HG03159 (cell line): ENCODE data around the gene PYCR2.

ENCODE experiments used
- ATAC-seq: cut with Tn5 transposase; IDR thresholded peaks from one replicate; pipeline ENCODE4 v1.9.1; 2021; ENCODE audit warnings: mild to moderate bottlenecking, moderate library complexity; ENCODE audit not compliant: unreplicated experiment

PYCR2 gene

GRCh38 chr1:225921734-225922709 is 2.0 kb downstream of the PYCR2 start:
- ATAC-seq: no peak

- ATAC-seq: no peak
Measured at GRCh38 chr1:225919906-225920305, 4.1 kb downstream of the PYCR2 start.

GRCh38 chr1:225918280-225918679 is 5.8 kb downstream of the PYCR2 start:
- ATAC-seq: no peak

- ATAC-seq: no peak
Measured at GRCh38 chr1:225917536-225917935, 6.5 kb downstream of the PYCR2 start.

GRCh38 chr1:225917101-225917500 is 6.9 kb downstream of the PYCR2 start:
- no peak for ATAC-seq

GRCh38 chr1:225915538-225915991 is 8.5 kb downstream of the PYCR2 start:
- ATAC-seq: no peak

- no peak for ATAC-seq
Measured at GRCh38 chr1:225914947-225915346, 9.1 kb downstream of the PYCR2 start.

GRCh38 chr1:225914391-225914790 is 9.7 kb downstream of the PYCR2 start:
- no peak for ATAC-seq

- no peak for ATAC-seq
Measured at GRCh38 chr1:225911191-225912130, 12.6 kb downstream of the PYCR2 start.

GRCh38 chr1:225909477-225909876 is 14.6 kb downstream of the PYCR2 start:
- no peak for ATAC-seq

- ATAC-seq: no peak
Measured at GRCh38 chr1:225908773-225909172, 15.3 kb downstream of the PYCR2 start.

GRCh38 chr1:225908013-225908640 is 15.9 kb downstream of the PYCR2 start:
- ATAC-seq: no peak

- no peak for ATAC-seq
Measured at GRCh38 chr1:225907341-225907740, 16.7 kb downstream of the PYCR2 start.

- no peak for ATAC-seq
Measured at GRCh38 chr1:225906467-225906866, 17.6 kb downstream of the PYCR2 start.

GRCh38 chr1:225903623-225904022 is 20.4 kb downstream of the PYCR2 start:
- no peak for ATAC-seq

GRCh38 chr1:225899044-225899925 is 24.8 kb downstream of the PYCR2 start:
- ATAC-seq: no peak

- no peak for ATAC-seq
Measured at GRCh38 chr1:225897595-225898514, 26.2 kb downstream of the PYCR2 start.

GRCh38 chr1:225896937-225897549 is 27.0 kb downstream of the PYCR2 start:
- ATAC-seq: peak; percentile 100
